Stimulated activated memory B cell treated with anti-CD40 and anti-IgM and Interleukin-4, amounts not matched to agents 10 μg/mL and 1 μg/mL and 100 μg/mL, for 72 hours (primary cell): Measurements from ENCODE around the gene MDH1.

Experiments
- ATAC-seq: fragments of 150-1000 bp; cut with Tn5 transposase; 2 replicates; pipeline ENCODE4 v1.10.0; 2021
- H3K27ac Mint-ChIP-seq: one replicate; pipeline ENCODE4 v1.8.0; 2022; ENCODE audit warnings: mild to moderate bottlenecking, mixed read lengths
- H3K27me3 Mint-ChIP-seq: one replicate; pipeline ENCODE4 v1.8.0; 2022; ENCODE audit warnings: mixed read lengths
- H3K36me3 Mint-ChIP-seq: one replicate; pipeline ENCODE4 v1.8.0; 2022; ENCODE audit warnings: mixed read lengths
- H3K4me1 Mint-ChIP-seq: one replicate; pipeline ENCODE4 v1.8.0; 2022; ENCODE audit warnings: mixed read lengths
- H3K4me3 Mint-ChIP-seq: one replicate; pipeline ENCODE4 v1.8.0; 2022; ENCODE audit warnings: mild to moderate bottlenecking, moderate library complexity, mixed read lengths
- H3K9me3 Mint-ChIP-seq: one replicate; pipeline ENCODE4 v1.8.0; 2022; ENCODE audit warnings: mixed read lengths

The MDH1 gene

DNA sequence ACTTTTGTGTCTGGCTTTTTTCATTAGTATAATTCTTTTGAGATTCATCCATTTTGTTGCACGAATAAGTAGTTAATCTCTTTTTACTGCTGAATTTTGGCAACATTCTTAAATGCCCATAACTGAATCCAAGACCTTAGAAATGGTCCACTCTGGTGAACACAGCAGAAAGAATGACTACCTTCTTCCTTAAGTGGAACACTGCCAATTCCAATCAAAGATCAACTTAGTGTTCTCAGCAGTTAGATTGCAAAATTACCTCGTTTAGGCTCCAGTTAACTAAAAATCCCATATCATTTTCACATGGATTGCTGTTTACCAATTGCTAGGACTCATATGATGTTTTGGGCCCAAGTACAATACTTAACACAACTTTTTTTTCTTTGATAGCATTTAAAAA, 59.9 kb downstream of the MDH1 start:
- H3K36me3 Mint-ChIP-seq, result no peaks in the 10 kb centered on the region
- H3K9me3 Mint-ChIP-seq, result peaks cover 8% of the 10 kb centered on the region
- no peak for ATAC-seq
- no peak overlapping the region for H3K27ac Mint-ChIP-seq
- no peak overlapping the region for H3K4me3 Mint-ChIP-seq
- peaks cover 39% of the 10 kb centered on the region for H3K27me3 Mint-ChIP-seq
- H3K4me1 Mint-ChIP-seq, result no peaks in the 10 kb centered on the region

DNA sequence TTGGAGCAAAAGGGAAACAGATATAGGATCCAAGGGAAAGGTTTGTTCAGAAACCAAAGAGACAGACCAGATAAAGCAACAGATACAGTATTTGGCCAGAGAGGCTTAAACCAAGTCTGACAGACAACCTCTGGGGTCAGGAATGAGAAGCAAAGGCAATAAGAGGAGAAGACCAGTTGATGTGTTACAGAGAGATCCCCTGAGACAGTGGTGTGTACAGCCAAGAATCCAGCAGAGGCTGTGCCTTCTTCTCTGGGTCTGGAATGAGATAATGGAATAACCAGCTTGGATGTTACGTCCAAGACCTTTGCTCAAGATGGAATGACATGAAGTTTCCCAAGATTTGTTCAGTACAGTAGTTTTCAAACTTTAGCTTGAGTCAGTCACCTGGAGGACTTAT, 61.1 kb downstream of the MDH1 start:
- no peak for ATAC-seq
- H3K4me3 Mint-ChIP-seq, result no peak overlapping the region
- H3K4me1 Mint-ChIP-seq, result no peaks in the 10 kb centered on the region
- H3K36me3 Mint-ChIP-seq, result no peaks in the 10 kb centered on the region
- no peak overlapping the region for H3K27ac Mint-ChIP-seq
- peaks cover 35% of the 10 kb centered on the region for H3K27me3 Mint-ChIP-seq
- peaks cover 8% of the 10 kb centered on the region for H3K9me3 Mint-ChIP-seq

- Mint-ChIP-seq H3K27ac (no peak overlapping the region), H3K4me3 (no peak overlapping the region), H3K36me3 (no peaks in the 10 kb centered on the region), H3K9me3 (peaks cover 6% of the 10 kb centered on the region), H3K4me1 (no peaks in the 10 kb centered on the region), H3K27me3 (peaks cover 26% of the 10 kb centered on the region)
- ATAC-seq, result no peak
These were observed 62.0 kb downstream of the MDH1 start for GRCh38 chr2:63650756-63651155.

DNA sequence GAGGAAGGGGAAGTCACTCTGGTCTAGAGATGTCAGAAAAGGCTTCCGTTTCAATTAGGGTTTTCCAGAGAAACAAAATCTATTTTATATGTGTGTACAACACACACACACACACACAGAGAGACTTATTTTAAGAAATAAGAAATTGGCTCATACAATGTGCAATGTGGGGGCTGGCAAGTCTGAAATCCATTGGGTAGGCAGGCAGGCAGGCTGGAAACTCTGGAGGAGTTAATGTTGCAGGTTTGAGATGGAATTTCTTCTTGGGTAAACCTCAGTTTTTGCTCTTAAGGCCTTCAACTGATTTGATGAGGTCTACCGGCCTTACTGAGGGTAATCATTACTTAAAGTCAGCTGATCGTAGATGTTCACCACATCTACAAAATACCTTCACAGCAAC, 62.6 kb downstream of the MDH1 start:
- Mint-ChIP-seq H3K4me1 (no peaks in the 10 kb centered on the region), H3K36me3 (no peaks in the 10 kb centered on the region), H3K9me3 (peaks cover 3% of the 10 kb centered on the region), H3K27ac (no peak overlapping the region), H3K27me3 (peaks cover 25% of the 10 kb centered on the region), H3K4me3 (no peak overlapping the region)
- no peak for ATAC-seq

- no peak for ATAC-seq
- H3K4me1 Mint-ChIP-seq, result no peaks in the 10 kb centered on the region
- peaks cover 3% of the 10 kb centered on the region for H3K9me3 Mint-ChIP-seq
- no peak overlapping the region for H3K27ac Mint-ChIP-seq
- no peak overlapping the region for H3K4me3 Mint-ChIP-seq
- peaks cover 25% of the 10 kb centered on the region for H3K27me3 Mint-ChIP-seq
- no peaks in the 10 kb centered on the region for H3K36me3 Mint-ChIP-seq
These were observed 63.3 kb downstream of the MDH1 start for GRCh38 chr2:63651861-63652651.

GRCh38 chr2:63652652-63652985, 63.9 kb downstream of the MDH1 start:
- no peak overlapping the region for H3K27ac Mint-ChIP-seq
- ATAC-seq, result no peak
- H3K9me3 Mint-ChIP-seq, result peaks cover 3% of the 10 kb centered on the region
- H3K4me1 Mint-ChIP-seq, result no peaks in the 10 kb centered on the region
- H3K27me3 Mint-ChIP-seq, result peaks cover 24% of the 10 kb centered on the region
- H3K36me3 Mint-ChIP-seq, result no peaks in the 10 kb centered on the region
- H3K4me3 Mint-ChIP-seq, result no peak overlapping the region

DNA sequence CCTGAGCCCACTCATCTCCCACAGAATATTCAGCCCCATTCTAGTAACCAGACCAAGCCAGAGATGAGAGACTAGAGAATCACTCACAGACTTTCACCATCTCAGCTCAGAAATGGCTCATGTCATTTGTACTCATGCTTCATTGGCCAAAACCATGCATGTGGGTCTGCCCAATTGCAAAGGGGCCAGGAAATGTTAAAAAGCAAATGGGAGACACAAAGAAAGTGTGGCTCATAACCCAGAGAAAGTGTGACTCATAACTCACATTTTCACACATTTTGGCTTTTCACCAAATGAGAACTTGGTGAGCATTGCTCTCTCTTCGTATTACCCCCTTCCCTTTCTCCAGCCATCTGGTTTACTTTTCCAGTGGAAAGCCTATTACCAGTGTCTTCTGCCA, 66.2 kb downstream of the MDH1 start:
- peaks cover 3% of the 10 kb centered on the region for H3K9me3 Mint-ChIP-seq
- H3K27ac Mint-ChIP-seq, result no peak overlapping the region
- no peak overlapping the region for H3K4me3 Mint-ChIP-seq
- no peak for ATAC-seq
- H3K4me1 Mint-ChIP-seq, result no peaks in the 10 kb centered on the region
- H3K36me3 Mint-ChIP-seq, result no peaks in the 10 kb centered on the region
- peaks cover 15% of the 10 kb centered on the region for H3K27me3 Mint-ChIP-seq
